ENCODE results near the gene OOEP.

The OOEP gene

GRCh38 chr6:73364121-73364520 lies 5.6 kb downstream of the OOEP start:
- DNase-seq = no peak

DNA sequence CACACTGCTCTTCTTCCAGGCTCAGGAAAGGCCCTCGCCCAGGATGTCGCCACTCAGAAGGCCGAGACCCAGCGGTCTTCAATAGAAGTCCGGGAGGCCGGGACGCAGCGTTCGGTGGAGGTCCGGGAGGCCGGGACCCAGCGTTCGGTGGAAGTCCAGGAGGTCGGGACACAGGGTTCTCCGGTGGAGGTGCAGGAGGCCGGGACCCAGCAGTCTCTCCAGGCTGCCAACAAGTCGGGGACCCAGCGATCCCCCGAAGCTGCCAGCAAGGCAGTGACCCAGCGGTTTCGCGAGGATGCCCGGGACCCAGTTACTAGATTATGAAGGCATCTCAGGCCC lies 6.2 kb downstream of the OOEP start:
- no peak for DNase-seq

DNA sequence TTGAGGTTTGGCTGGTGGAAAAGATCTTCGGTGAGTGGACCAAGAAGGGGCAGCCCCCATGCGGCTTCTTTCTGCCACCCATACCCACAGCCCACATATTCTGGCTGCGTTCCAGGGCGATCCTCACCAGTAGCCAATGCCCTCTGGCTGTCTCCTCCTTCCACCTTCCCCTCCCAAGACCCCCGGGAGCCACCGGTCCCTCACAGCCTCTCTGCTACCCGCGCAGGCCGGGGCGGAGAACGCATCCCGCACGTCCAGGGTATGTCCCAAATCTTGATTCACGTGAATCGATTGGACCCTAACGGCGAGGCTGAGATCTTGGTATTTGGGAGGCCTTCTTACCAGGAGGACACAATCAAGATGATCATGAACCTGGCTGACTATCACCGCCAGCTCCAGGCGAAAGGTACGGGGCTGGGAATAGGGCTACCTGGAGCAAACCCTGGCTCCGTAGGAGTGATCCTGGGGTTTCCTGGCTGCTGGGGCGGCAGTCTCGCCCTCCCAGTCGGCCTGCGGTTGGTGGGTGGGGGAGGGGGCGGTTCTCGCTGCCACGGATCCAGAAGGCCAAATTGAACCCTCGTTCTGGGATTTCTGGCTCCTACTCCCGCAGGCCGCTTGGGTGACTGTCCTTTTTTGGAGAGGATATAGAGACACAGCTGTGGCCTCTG lies 6.7 kb downstream of the OOEP start:
- DNase-seq = no peak

DNA sequence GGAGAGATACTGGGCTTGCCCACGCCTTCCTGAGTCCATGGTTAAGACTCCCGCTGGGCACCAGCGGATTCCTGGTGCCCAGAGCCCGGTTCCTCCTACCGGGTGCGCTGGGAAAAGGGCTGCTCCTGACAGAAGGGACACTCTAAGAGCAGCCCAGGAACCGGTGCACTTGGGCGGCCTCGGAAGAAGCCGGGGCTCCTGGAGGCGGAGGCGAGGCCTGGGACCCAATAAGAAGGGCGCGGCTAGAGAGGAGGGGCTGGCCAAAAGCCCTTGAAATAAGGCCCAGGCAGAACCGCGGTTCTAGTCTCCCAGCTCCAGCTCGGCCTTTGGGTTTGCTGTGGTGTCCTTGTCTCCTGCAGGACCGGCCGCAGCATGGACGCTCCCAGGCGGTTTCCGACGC lies 7.3 kb downstream of the OOEP start, which contains the start of gene KHDC3L:
KHDC3L (plus strand) TSS at position 301 of the 400 bp plus-strand sequence; CDS start at position 373, 72 bp downstream.
- DNase-seq = no peak

GRCh38 chr6:73353636-73354593 lies 15.8 kb downstream of the OOEP start, which contains the start of gene DPPA5:
TSS of gene DPPA5 (minus strand) at chr6:73354276. CDS start at chr6:73354225, 51 bp downstream.
- DNase-seq = no peak

GRCh38 chr6:73349311-73349710 lies 20.4 kb downstream of the OOEP start:
- DNase-seq = no peak

- DNase-seq = no peak
These were observed 21.0 kb downstream of the OOEP start for GRCh38 chr6:73348550-73349204.

- no peak for DNase-seq
These were observed 26.5 kb downstream of the OOEP start for GRCh38 chr6:73343164-73343563.

- DNase-seq = no peak
These were observed 27.5 kb downstream of the OOEP start for GRCh38 chr6:73342174-73342573.

DNA sequence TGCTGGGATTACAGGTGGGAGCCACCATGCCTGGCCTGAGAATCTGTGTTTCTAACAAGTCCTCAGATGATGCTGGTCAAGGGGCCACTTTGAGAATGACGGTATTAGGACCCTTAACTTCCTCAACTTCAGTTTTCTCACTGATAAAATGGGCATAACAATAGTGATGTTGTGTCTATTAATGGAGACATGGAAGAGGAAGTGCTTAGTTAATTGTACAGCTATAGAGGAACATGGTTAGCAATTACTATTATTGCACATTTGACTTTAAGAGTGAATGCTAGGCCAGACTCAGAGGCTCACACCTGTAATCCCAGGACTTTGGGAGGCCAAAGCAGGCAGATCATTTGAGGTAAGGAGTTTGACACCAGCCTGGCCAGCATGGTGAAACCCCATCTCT lies 28.4 kb downstream of the OOEP start:
- DNase-seq = no peak

- DNase-seq = no peak
These were observed 29.6 kb downstream of the OOEP start for GRCh38 chr6:73340048-73340447.

GRCh38 chr6:73339340-73339739 lies 30.4 kb downstream of the OOEP start:
- DNase-seq = no peak

DNA sequence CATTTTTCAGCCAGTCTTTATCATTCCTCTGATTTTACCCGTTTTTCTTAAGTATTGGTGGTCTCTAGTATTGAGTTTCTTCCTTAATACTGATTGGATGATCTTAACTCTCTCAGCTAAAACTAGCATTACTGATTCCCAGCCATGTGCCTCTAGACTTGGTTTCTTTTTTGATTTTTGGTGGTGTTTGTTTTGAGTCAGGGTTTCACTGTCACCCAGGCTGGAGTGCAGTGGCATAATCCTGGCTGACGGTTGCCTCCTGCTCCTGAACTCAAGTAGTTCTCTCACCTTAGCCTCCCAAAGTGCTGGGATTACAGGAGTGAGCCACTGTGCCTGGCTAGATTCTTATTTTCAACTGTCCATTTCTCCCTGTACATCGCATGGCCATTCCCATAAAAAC lies 40.5 kb downstream of the OOEP start:
- no peak for DNase-seq

DNA sequence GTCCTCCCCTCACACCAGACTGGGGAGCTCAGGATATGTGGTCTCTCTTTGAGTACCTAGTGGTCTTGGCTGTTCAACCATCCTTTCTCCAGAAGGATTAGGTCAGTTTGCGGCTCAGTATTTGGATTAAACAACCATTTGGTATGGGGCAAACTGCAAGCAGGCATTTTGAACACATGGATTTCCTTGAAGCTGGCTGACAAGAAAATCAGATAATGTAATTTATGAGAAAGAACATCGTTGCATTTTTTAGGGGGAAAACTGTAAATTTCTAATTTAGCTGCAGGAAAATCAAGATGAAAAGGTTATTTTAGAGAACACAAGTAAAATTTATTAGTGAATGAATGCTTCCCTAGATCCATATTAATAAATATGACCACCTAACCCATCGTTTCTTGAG lies 40.9 kb downstream of the OOEP start:
- no peak for DNase-seq

- no peak for DNase-seq
These were observed 44.0 kb downstream of the OOEP start for GRCh38 chr6:73325656-73326055.

- no peak for DNase-seq
These were observed 46.4 kb downstream of the OOEP start for GRCh38 chr6:73323323-73323722.
